HCT116 (cell line): ENCODE measurements around the gene CLN6. TPM values are rescaled to one million over a fixed set of nuclear protein-coding genes. Genes with fewer than 3 reads are reported as not detected.
"Not testable (repeated sequence)": the region's sequence is repeated elsewhere in the genome, so short reads cannot be mapped to it uniquely, and the experiment has no call there.

Experiments
- ATAC-seq: fragments of 200-7000 bp; cut with Tn5 transposase; 2 replicates; pipeline ENCODE4 v1.9.1; 2020; ENCODE audit warnings: mild to moderate bottlenecking, moderate library complexity
- BruUV-seq: library from RNA; stranded (reverse); fragments of 400-500 nt; replicated peaks from 2 replicates; lab custom pipeline; 2021; lab: Mats Ljungman, UMichigan
- CTCF ChIA-PET: fragments of 300-600 bp; sonication (Branson Sonifier 250); formaldehyde crosslinking; loops from one replicate; lab custom pipeline; 2021; ENCODE audit warnings: antibody characterized with exemption; lab: Charles Lee
- POLR2A ChIA-PET: fragments of 300-600, 350-600 bp; sonication (Branson Sonifier 250); formaldehyde crosslinking; loops from one replicate; lab custom pipeline; 2021; ENCODE audit warnings: antibody characterized with exemption; lab: Charles Lee
- RAD21 ChIA-PET, 2 experiments: fragments of 300-600 bp; sonication (Branson Sonifier 250); formaldehyde crosslinking; loops; one replicate each; lab custom pipeline; 2023; ENCODE audit warnings: low total read pairs in 2 of 2; ENCODE audit not compliant: uncharacterized antibody in 2 of 2, unreplicated experiment in 2 of 2, low non-redundant PET in 1 of 2; lab: Charles Lee
- DNase-seq: peaks from one replicate; pipeline ENCODE4 v3.0.0-alpha.2; 2010; ENCODE audit warnings: low read depth, low spot score
- H2AFZ ChIP-seq: fragments of 200-600 bp; shearing (Covaris generic), sonication (generic); 2 replicates; pipeline ENCODE4 v1.6.1; 2017; ENCODE audit warnings: low read depth, mixed run types, mixed read lengths, antibody characterized with exemption, low read length; ENCODE audit not compliant: poor library complexity, severe bottlenecking
- H3K27ac ChIP-seq: 2 replicates; pipeline ENCODE4 v1.5.1; 2012; ENCODE audit warnings: low read depth, low read length
- H3K27me3 ChIP-seq: fragments of 200-600 bp; sonication (generic); 2 replicates; pipeline ENCODE4 v1.6.1; 2016; ENCODE audit warnings: mixed run types, low read length, mixed read lengths; ENCODE audit not compliant: insufficient read depth
- H3K36me3 ChIP-seq, 2 experiments: fragments of 200-500 bp in 1 of 2; fragments of 200-600 bp in 1 of 2; sonication (Bioruptor generic) in 1 of 2; sonication (generic) in 1 of 2; 2 replicates each; pipeline versions ENCODE4 v1.5.1 to v1.6.1; 2014 to 2016; ENCODE audit warnings: low read length in 2 of 2, inconsistent platforms in 1 of 2, mixed read lengths in 1 of 2, mixed run types in 1 of 2; ENCODE audit not compliant: insufficient read depth in 2 of 2, control insufficient read depth in 1 of 2
- H3K4me1 ChIP-seq, 2 experiments: fragments of 200-600 bp in 1 of 2; sonication (generic) in 1 of 2; 2 replicates each; pipeline versions ENCODE4 v1.5.1 to v1.6.1; 2012 to 2017; ENCODE audit warnings: low read length in 2 of 2, inconsistent platforms in 1 of 2, mild to moderate bottlenecking in 1 of 2, mixed read lengths in 1 of 2, mixed run types in 1 of 2, moderate library complexity in 1 of 2; ENCODE audit not compliant: insufficient read depth in 2 of 2, control insufficient read depth in 1 of 2
- H3K4me2 ChIP-seq: fragments of 200-600 bp; sonication (generic); 2 replicates; pipeline ENCODE4 v1.6.1; 2017; ENCODE audit warnings: mixed run types, low read length, mixed read lengths
- H3K4me3 ChIP-seq, 2 experiments: fragments of 200-600 bp in 1 of 2; sonication (generic) in 1 of 2; replicated peaks in 1 of 2; 2 replicates each; pipeline ENCODE4 v1.5.1; 2011 to 2016; ENCODE audit warnings: low read length in 2 of 2, control low read depth in 1 of 2, low read depth in 1 of 2, mild to moderate bottlenecking in 1 of 2, mixed read lengths in 1 of 2, mixed run types in 1 of 2
- H3K79me2 ChIP-seq: fragments of 200-600 bp; sonication (generic); 2 replicates; pipeline ENCODE4 v1.6.1; 2017; ENCODE audit warnings: mild to moderate bottlenecking, mixed run types, low read length, moderate library complexity, mixed read lengths; ENCODE audit not compliant: insufficient read depth
- H3K9ac ChIP-seq: fragments of 200-600 bp; sonication (generic); 2 replicates; pipeline ENCODE4 v1.6.1; 2016; ENCODE audit warnings: low read length, mixed read lengths
- H3K9me2 ChIP-seq: fragments of 200-600 bp; sonication (generic), shearing (Covaris generic); 2 replicates; pipeline ENCODE4 v1.6.1; 2017; ENCODE audit warnings: mixed run types, mild to moderate bottlenecking, moderate library complexity; ENCODE audit not compliant: insufficient read depth
- H3K9me3 ChIP-seq, 2 experiments: fragments of 200-500 bp in 1 of 2; fragments of 200-600 bp in 1 of 2; sonication (Bioruptor generic) in 1 of 2; sonication (generic) in 1 of 2; 2 replicates each; pipeline ENCODE4 v1.6.1; 2014 to 2017; ENCODE audit warnings: low read length in 2 of 2, mixed read lengths in 2 of 2, inconsistent platforms in 1 of 2, low read depth in 1 of 2, mild to moderate bottlenecking in 1 of 2, mixed run types in 1 of 2, moderate library complexity in 1 of 2; ENCODE audit not compliant: control insufficient read depth in 1 of 2, insufficient read depth in 1 of 2
- H4K20me1 ChIP-seq: fragments of 200-600 bp; sonication (generic), shearing (Covaris generic); 2 replicates; pipeline ENCODE4 v1.6.1; 2017; ENCODE audit warnings: mixed run types, mild to moderate bottlenecking, moderate library complexity; ENCODE audit not compliant: insufficient read depth
- POLR2A ChIP-seq: IDR thresholded peaks from 2 replicates; pipeline ENCODE4 v1.7.0; 2011; ENCODE audit warnings: borderline replicate concordance; ENCODE audit not compliant: insufficient read depth, insufficient read length; ENCODE audit errors: extremely low read depth
- REST ChIP-seq: IDR thresholded peaks from 2 replicates; pipeline ENCODE4 v1.6.1; 2012; ENCODE audit warnings: low read depth
- SIN3A ChIP-seq: IDR thresholded peaks from 2 replicates; pipeline ENCODE4 v1.6.1; 2012; ENCODE audit warnings: low read depth
- SP1 ChIP-seq: IDR thresholded peaks from 2 replicates; pipeline ENCODE4 v1.6.1; 2012; ENCODE audit warnings: low read depth
- SRF ChIP-seq: IDR thresholded peaks from 2 replicates; pipeline ENCODE4 v1.6.1; 2012; ENCODE audit warnings: low read depth
- ZFX ChIP-seq: fragments of 450-650 bp; IDR thresholded peaks from 2 replicates; pipeline ENCODE4 v1.6.1; 2017
- intact Hi-C: fragments of 100-400 bp; cut with micrococcal nuclease; formaldehyde crosslinking; loops from 2 replicates; pipeline ENCODE4 v1.10.0; 2022
- total RNA-seq: library from RNA; stranded (reverse); gene quantifications from one replicate; pipeline ENCODE4 v1.2.1, GENCODE V29; 2021; ENCODE audit not compliant: unreplicated experiment

The CLN6 gene
- total RNA-seq, 1 experiment from 2014 or later = 44.1 TPM

GRCh38 chr15:68224108-68224507 is 5.4 kb downstream of the CLN6 start:
- no peak overlapping the region for H3K4me3 ChIP-seq
- CTCF ChIA-PET = no interaction called here
- H3K27ac ChIP-seq = no peak overlapping the region
- no peak overlapping the region for H2AFZ ChIP-seq
- H3K4me1 ChIP-seq = peaks cover 5 to 16% of the 10 kb centered on the region in 2 experiments; a peak in 3 of 4 replicates
- H3K9me2 ChIP-seq = no peaks in the 10 kb centered on the region
- H3K36me3 ChIP-seq = peaks cover 0 to 9% of the 10 kb centered on the region in 2 experiments; a peak in 1 of 4 replicates
- H4K20me1 ChIP-seq = peaks cover 4% of the 10 kb centered on the region; the same call in 1 of the 2 replicates
- H3K27me3 ChIP-seq = no peaks in the 10 kb centered on the region
- H3K79me2 ChIP-seq = peaks cover 79% of the 10 kb centered on the region
- TF ChIP-seq SIN3A (no peak), SRF (no peak)
- H3K4me2 ChIP-seq = no peak overlapping the region
- BruUV-seq = no TSS peak
- DNase-seq (no peak), ATAC-seq (no peak)
- POLR2A ChIA-PET = no interaction called here
- no peaks in the 10 kb centered on the region for H3K9me3 ChIP-seq
- RAD21 ChIA-PET = no interaction called here
- no peak overlapping the region for H3K9ac ChIP-seq
- intact Hi-C loops = no loop called here

- BruUV-seq = no TSS peak
- no peak for ATAC-seq
These were observed 6.4 kb downstream of the CLN6 start for GRCh38 chr15:68223171-68223570.

GRCh38 chr15:68222432-68222743 is 7.1 kb downstream of the CLN6 start:
- H3K79me2 ChIP-seq = peaks cover 79% of the 10 kb centered on the region
- intact Hi-C loops, H3K4me2 ChIP-seq, ATAC-seq, H4K20me1 ChIP-seq, H3K27ac ChIP-seq, H3K4me3 ChIP-seq, POLR2A ChIA-PET, H3K9me3 ChIP-seq, DNase-seq, H2AFZ ChIP-seq, BruUV-seq, H3K9ac ChIP-seq, RAD21 ChIA-PET, H3K4me1 ChIP-seq, H3K9me2 ChIP-seq, CTCF ChIA-PET, H3K27me3 ChIP-seq: not testable (repeated sequence)
- peaks cover 0 to 24% of the 10 kb centered on the region in 2 experiments; a peak in 1 of 4 replicates for H3K36me3 ChIP-seq

More at GRCh38 chr15:68223171-68223570, 6.4 kb downstream of the CLN6 start:
- ChIA-PET POLR2A (interaction anchor here (0.6 kb wide), 1 partner anchor 9 kb away, joined by 3 read pairs; no protein-coding TSS in a partner anchor), RAD21 (no interaction called here), CTCF (no interaction called here)
- H3K79me2 ChIP-seq = peaks cover 79% of the 10 kb centered on the region
- intact Hi-C loops = no loop called here
- peaks cover 0 to 18% of the 10 kb centered on the region in 2 experiments; a peak in 1 of 4 replicates for H3K36me3 ChIP-seq
- H3K9me3 ChIP-seq = no peaks in the 10 kb centered on the region
- H3K9ac ChIP-seq = no peak overlapping the region
- H2AFZ ChIP-seq = no peak overlapping the region
- no peak overlapping the region for H3K4me3 ChIP-seq
- no peaks in the 10 kb centered on the region for H3K27me3 ChIP-seq
- H3K27ac ChIP-seq = no peak overlapping the region
- TF ChIP-seq POLR2A = no peak
- TF ChIP-seq REST = no peak
- no peak for TF ChIP-seq SP1
- no peak for TF ChIP-seq ZFX
- TF ChIP-seq SRF = no peak
- no peaks in the 10 kb centered on the region for H3K9me2 ChIP-seq
- H3K4me2 ChIP-seq = no peak overlapping the region
- no peak for DNase-seq
- H3K4me1 ChIP-seq = peaks cover 5 to 11% of the 10 kb centered on the region in 2 experiments; a peak in 3 of 4 replicates
- peaks cover 4% of the 10 kb centered on the region; the same call in 1 of the 2 replicates for H4K20me1 ChIP-seq
